Adrenal gland (tissue), 12 donors: ENCODE results near the gene ST6GALNAC4. TPM values are rescaled to one million over a fixed set of nuclear protein-coding genes. Genes with fewer than 3 reads are reported as not detected.

Experiments used
- DNase-seq, 7 donors: peaks; one replicate each; pipeline ENCODE4 v3.0.0-alpha.2; 2019 to 2020
- H3K27ac ChIP-seq, 5 donors: fragments of 200-600 bp; sonication (generic) in 4 of 5; 1 replicate in 3 of 5; 2 replicates in 2 of 5; pipeline versions ENCODE4 v1.5.1 to v1.8.0; 2016 to 2020; ENCODE audit warnings: mild to moderate bottlenecking in 1 of 5
- H3K27me3 ChIP-seq: fragments of 200-600 bp; 2 replicates; pipeline ENCODE4 v1.8.0; 2021
- H3K36me3 ChIP-seq, 2 donors: fragments of 200-600 bp; replicated peaks in 1 of 2; 1 replicate in 1 of 2; 2 replicates in 1 of 2; pipeline versions ENCODE4 v1.5.1 to v1.8.0; 2018 to 2022
- H3K4me1 ChIP-seq, 2 donors: fragments of 200-600 bp; replicated peaks in 1 of 2; 1 replicate in 1 of 2; 2 replicates in 1 of 2; pipeline versions ENCODE4 v1.5.1 to v1.8.0; 2018 to 2021
- H3K4me3 ChIP-seq, 4 donors: fragments of 200-600 bp; sonication (generic) in 3 of 4; one replicate each; pipeline ENCODE4 v1.5.1; 2016 to 2018
- H3K9me3 ChIP-seq, 3 donors: fragments of 200-600 bp; sonication (generic) in 1 of 3; replicated peaks in 1 of 3; 1 replicate in 2 of 3; 2 replicates in 1 of 3; pipeline versions ENCODE4 v1.5.1 to v1.8.0; 2016 to 2021
- POLR2A ChIP-seq, 2 donors: fragments of 450-650 bp; IDR thresholded peaks; one replicate each; pipeline ENCODE4 v1.6.1; 2017; ENCODE audit warnings: antibody characterized with exemption in 2 of 2, mild to moderate bottlenecking in 2 of 2, moderate library complexity in 1 of 2
- WGBS, 4 donors: extraction: QIAGEN DNeasy Blood & Tissue Kit in 2 of 4; methylation state at CpG; one replicate each; pipeline versions ENCODE4 v1.1.5 to v1.1.7; 2013 to 2017; 5-methylcytosine and 5-hydroxymethylcytosine counted together
- intact Hi-C, 2 donors: fragments of 100-400 bp; cut with DNase I; formaldehyde crosslinking; loops; one replicate each; pipeline versions ENCODE4 v1.14.1 to v1.15.0; 2022 to 2023
- polyA plus RNA-seq, 3 donors: library from polyadenylated mRNA; stranded (reverse); fragments of 200-250 nt in 2 of 3; fragments of 350-450 nt in 1 of 3; fragmentation: Illumina TruSeq in 1 of 3; extraction: RNeasy Lipid Tissue Mini Kit (QIAGEN cat#74804) in 1 of 3; gene quantifications; one replicate each; pipeline ENCODE4 v1.2.3, GENCODE V29; 2013 to 2014
- total RNA-seq, 9 donors: library from RNA; depleted of rRNA in 4 of 9; stranded (reverse); fragments of >200 nt in 4 of 9; fragments of 120-200 nt in 1 of 9; fragmentation: NEBNext Ultra II Directional in 1 of 9; extraction: Animal tissue kit (Norgen Biotek cat#: 25700) in 1 of 9; gene quantifications; one replicate each; pipeline versions ENCODE4 v1.1.0 to v1.2.4, GENCODE V29; 2013 to 2023
- TF ChIP-seq, protein P1 (sequence below), 6 experiments: fragments of 450-650 bp in 4 of 6; fragments of 200-600 bp in 2 of 6; sonication (generic) in 1 of 6; IDR thresholded peaks; 1 replicate in 5 of 6; 2 replicates in 1 of 6; pipeline versions ENCODE4 v1.5.1 to v1.8.0; 2016 to 2021; ENCODE audit warnings: antibody characterized with exemption in 6 of 6, mild to moderate bottlenecking in 2 of 6, moderate library complexity in 1 of 6
- donor health status: healthy with polysubstance abuse.
- donor health status: Bipolar disorder and iron deficiency.
- donor health status: DM: yes; HTN: yes; CAD: no.
- donor health status: DM: no; HTN: no; CAD: no.
- donor health status: DM: no; HTN: no; CAD: no.
- donor health status: DM: yes; HTN: yes; CAD: no.

ST6GALNAC4 gene
- total and polyA plus RNA-seq, 12 donors, result 5.3 to 65.7 (median 14.7) TPM

DNA sequence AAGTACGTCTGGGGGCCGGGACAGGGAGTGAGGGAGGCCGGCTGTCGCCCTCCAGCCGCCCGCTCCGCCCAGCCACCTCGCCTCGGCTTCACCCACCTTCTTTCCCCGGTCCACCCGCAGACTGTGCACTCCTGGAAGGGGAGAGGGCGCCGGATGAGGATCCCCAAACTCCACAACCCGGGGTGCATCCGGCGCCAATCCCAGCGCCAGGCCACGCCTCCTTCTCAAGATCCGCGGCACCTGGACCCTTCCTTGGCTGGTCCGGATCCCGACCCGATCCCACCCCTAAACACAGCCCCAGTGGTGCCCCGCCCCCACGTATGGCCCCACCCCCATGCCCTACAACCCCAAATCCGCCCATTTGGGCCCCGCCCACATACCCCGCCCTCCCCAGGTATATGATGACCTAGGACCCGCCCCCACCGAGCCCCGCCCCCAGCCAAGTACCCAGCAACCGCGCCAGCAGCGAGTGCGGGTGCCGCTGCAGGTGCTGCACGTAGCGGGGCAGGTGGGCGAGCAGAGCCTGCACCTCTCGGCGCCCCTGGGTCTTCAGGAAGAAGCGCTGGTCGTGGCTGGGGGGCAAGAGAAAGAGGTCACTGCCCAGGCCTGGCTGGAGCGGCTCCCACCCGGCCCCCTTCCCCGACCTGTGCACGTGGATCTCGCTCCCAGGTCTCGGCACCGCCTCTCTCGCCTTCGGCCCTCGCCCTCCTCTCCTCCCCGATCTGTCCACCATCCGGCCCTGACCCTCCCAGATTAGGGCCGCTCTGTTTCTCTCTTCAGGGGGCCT lies 10.6 kb upstream of the ST6GALNAC4 start:
- WGBS, 4 donors, result 0 to 5% (median 4%) methylated on average over 15 to 56 of the region's 56 CpGs
- no peaks in the 10 kb centered on the region for H3K36me3 ChIP-seq
- intact Hi-C loops, result loop anchor here (10.0 kb wide), 2 partner anchors 343 to 423 kb away; no protein-coding TSS in a partner anchor
- H3K4me3 ChIP-seq, result no peak overlapping the region
- peaks cover 10 to 32% of the 10 kb centered on the region in 2 donors for H3K4me1 ChIP-seq
- DNase-seq, result no peak
- TF ChIP-seq, protein P1, sequence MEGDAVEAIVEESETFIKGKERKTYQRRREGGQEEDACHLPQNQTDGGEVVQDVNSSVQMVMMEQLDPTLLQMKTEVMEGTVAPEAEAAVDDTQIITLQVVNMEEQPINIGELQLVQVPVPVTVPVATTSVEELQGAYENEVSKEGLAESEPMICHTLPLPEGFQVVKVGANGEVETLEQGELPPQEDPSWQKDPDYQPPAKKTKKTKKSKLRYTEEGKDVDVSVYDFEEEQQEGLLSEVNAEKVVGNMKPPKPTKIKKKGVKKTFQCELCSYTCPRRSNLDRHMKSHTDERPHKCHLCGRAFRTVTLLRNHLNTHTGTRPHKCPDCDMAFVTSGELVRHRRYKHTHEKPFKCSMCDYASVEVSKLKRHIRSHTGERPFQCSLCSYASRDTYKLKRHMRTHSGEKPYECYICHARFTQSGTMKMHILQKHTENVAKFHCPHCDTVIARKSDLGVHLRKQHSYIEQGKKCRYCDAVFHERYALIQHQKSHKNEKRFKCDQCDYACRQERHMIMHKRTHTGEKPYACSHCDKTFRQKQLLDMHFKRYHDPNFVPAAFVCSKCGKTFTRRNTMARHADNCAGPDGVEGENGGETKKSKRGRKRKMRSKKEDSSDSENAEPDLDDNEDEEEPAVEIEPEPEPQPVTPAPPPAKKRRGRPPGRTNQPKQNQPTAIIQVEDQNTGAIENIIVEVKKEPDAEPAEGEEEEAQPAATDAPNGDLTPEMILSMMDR (IDR thresholded peaks at IDR 0.05), result no peak
- TF ChIP-seq POLR2A (IDR thresholded peaks at IDR 0.05), result no peak
- H3K27me3 ChIP-seq, result peaks cover 28% of the 10 kb centered on the region
- no peak overlapping the region for H3K27ac ChIP-seq
- no peaks in the 10 kb centered on the region for H3K9me3 ChIP-seq

DNA sequence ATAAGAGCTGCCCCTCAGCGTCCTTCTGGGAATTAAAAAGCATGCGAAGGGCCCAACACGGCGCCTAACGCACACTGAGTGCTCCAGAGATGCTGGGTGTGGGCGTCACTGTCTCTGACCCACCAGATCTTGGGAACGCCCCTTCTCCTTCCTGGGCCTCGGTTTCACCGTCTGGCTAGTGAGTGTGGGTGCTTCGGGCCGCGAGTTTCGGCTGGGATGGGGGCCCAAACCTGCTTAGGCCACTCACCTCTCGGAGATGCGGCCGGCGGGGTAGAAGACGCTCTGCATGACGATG lies 10.0 kb upstream of the ST6GALNAC4 start:
- no peak for DNase-seq
- Histone ChIP-seq H3K27me3 (peaks cover 28% of the 10 kb centered on the region), H3K27ac (no peak overlapping the region), H3K36me3 (no peaks in the 10 kb centered on the region), H3K9me3 (no peaks in the 10 kb centered on the region), H3K4me3 (no peak overlapping the region), H3K4me1 (peaks cover 10 to 33% of the 10 kb centered on the region in 2 donors)
- TF ChIP-seq, protein P1 (IDR thresholded peaks at IDR 0.05), result no peak
- no peak for TF ChIP-seq POLR2A (IDR thresholded peaks at IDR 0.05)
- intact Hi-C loops, result loop anchor here (10.0 kb wide), 2 partner anchors 342 to 422 kb away; no protein-coding TSS in a partner anchor
- 18 to 25% (median 22%) methylated on average over 16 to 19 of the region's 19 CpGs; no CpG with 5 or more reads in 1 of the 4 donors for WGBS, 4 donors

DNA sequence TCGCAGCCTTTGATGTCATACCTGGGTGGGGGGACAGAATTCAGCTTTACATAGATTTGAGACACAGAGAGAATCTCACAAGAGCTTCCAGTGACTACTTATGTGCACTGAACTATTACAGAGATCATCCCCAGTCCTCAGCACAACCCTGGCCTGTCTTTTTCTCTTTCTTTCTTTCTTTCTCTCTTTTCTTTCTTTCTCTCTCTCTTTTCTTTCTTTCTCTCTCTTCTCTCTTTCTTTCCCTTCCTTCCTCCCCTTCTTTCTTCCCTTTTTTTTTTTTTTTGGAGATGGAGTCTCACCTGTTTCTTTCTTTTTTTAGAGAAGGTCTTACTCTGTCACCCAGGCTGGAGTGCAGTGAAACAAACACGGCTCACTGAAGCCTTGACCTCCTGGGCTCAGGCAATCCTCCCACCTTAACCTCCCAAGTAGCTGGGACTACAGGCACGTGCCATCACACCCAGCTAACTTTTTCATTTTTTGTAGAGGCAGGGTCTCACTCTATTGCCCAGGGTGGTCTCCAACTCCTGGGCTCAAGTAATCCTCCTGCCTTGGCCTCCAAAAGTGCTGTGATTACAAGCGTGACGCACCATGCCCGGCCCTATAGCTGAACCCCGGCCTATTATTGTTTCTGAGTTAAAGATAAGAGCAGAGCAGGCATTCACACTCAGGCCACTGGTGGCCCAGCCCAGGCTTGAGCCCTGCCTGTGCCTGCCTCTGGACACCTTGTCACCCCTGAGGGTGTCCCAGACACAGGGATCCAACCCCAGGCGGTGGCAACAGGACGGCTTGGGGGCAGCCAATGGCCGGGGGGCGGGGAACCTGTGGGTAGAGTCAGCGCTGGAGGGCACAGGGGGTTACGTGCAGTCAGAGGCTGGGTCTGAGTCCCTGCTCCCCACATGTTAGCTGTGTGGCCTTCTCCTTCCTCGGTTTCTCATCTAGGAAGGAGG lies 9.4 kb upstream of the ST6GALNAC4 start:
- intact Hi-C loops, result loop anchor here (10.0 kb wide), 2 partner anchors 341 to 421 kb away; no protein-coding TSS in a partner anchor
- peaks cover 28% of the 10 kb centered on the region for H3K27me3 ChIP-seq
- WGBS, 4 donors, result 66 to 78% (median 74%) methylated on average over 4 to 14 of the region's 14 CpGs
- no peak overlapping the region for H3K27ac ChIP-seq
- peaks cover 5 to 30% of the 10 kb centered on the region in 2 donors for H3K4me1 ChIP-seq
- DNase-seq, result no peak
- H3K4me3 ChIP-seq, result no peak overlapping the region
- H3K9me3 ChIP-seq, result no peaks in the 10 kb centered on the region
- no peaks in the 10 kb centered on the region for H3K36me3 ChIP-seq
- TF ChIP-seq POLR2A (IDR thresholded peaks at IDR 0.05), result no peak
- TF ChIP-seq, protein P1 (IDR thresholded peaks at IDR 0.05), result no peak
